Muscle layer of duodenum (tissue), 2 donors: ENCODE data around the gene SNAP47.
"Not testable (repeated sequence)": the region's sequence is repeated elsewhere in the genome, so short reads cannot be mapped to it uniquely, and the experiment has no call there.

Experiments
- H3K27ac ChIP-seq: one replicate; pipeline ENCODE4 v1.7.0; 2013; ENCODE audit warnings: mild to moderate bottlenecking, low read length
- H3K27me3 ChIP-seq: one replicate; pipeline ENCODE4 v1.7.0; 2013; ENCODE audit warnings: low read depth, mild to moderate bottlenecking, control low read depth, low read length
- H3K36me3 ChIP-seq, 2 donors: one replicate each; pipeline ENCODE4 v1.7.0; 2013; ENCODE audit warnings: low read length in 2 of 2, control low read depth in 1 of 2, mild to moderate bottlenecking in 1 of 2; ENCODE audit not compliant: insufficient read depth in 2 of 2, control insufficient read depth in 1 of 2
- H3K4me1 ChIP-seq, 2 donors: one replicate each; pipeline ENCODE4 v1.7.0; 2013; ENCODE audit warnings: low read length in 2 of 2, mild to moderate bottlenecking in 2 of 2, control low read depth in 1 of 2, moderate library complexity in 1 of 2; ENCODE audit not compliant: insufficient read depth in 2 of 2, control insufficient read depth in 1 of 2
- H3K4me3 ChIP-seq, 2 donors: one replicate each; pipeline ENCODE4 v1.7.0; 2013; ENCODE audit warnings: low read length in 2 of 2, low read depth in 1 of 2, mild to moderate bottlenecking in 1 of 2
- H3K9me3 ChIP-seq, 2 donors: one replicate each; pipeline ENCODE4 v1.7.0; 2013; ENCODE audit warnings: low read length in 2 of 2, control low read depth in 1 of 2, mild to moderate bottlenecking in 1 of 2; ENCODE audit not compliant: control insufficient read depth in 1 of 2
- donor health status: healthy.

Gene SNAP47

GRCh38 chr1:227734856-227735538 lies at the start of gene SNAP47, which contains the start of gene JMJD4:
TSS of gene SNAP47 (plus strand) at chr1:227735435. CDS start at chr1:227747737, 12,302 bp downstream.
TSS of gene JMJD4 (minus strand) at chr1:227735302. CDS start at chr1:227735273, 29 bp downstream.
- peak within 1 kb of the TSS; percentile 51 for H3K27ac ChIP-seq
- no peaks in the 10 kb centered on the region for H3K27me3 ChIP-seq
- H3K4me3 ChIP-seq, result peak within 1 kb of the TSS; percentile 89 to 90
- H3K9me3 ChIP-seq, result no peaks in the 10 kb centered on the region
- peaks cover 0 to 28% of the 10 kb centered on the region in 2 donors for H3K36me3 ChIP-seq
- H3K4me1 ChIP-seq, result peaks cover 8 to 38% of the 10 kb centered on the region in 2 donors

- H3K27ac ChIP-seq, result no peak overlapping the region
- H3K27me3 ChIP-seq, result no peaks in the 10 kb centered on the region
- no peaks in the 10 kb centered on the region for H3K36me3 ChIP-seq
- H3K9me3 ChIP-seq, result peaks cover 14 to 76% of the 10 kb centered on the region in 2 donors
- H3K4me1 ChIP-seq, result no peaks in the 10 kb centered on the region
- no peak overlapping the region for H3K4me3 ChIP-seq
Measured at GRCh38 chr1:227685807-227686206, 49.4 kb upstream of the SNAP47 start.

GRCh38 chr1:227697321-227697864 lies 37.8 kb upstream of the SNAP47 start:
- Histone ChIP-seq H3K36me3 (no peaks in the 10 kb centered on the region), H3K27ac (no peak overlapping the region), H3K4me1 (no peaks in the 10 kb centered on the region), H3K4me3 (no peak overlapping the region), H3K27me3 (no peaks in the 10 kb centered on the region), H3K9me3 (peaks cover 22 to 51% of the 10 kb centered on the region in 2 donors)

- H3K27ac ChIP-seq, H3K4me3 ChIP-seq, H3K4me1 ChIP-seq, H3K27me3 ChIP-seq, H3K36me3 ChIP-seq: not testable (repeated sequence)
- H3K9me3 ChIP-seq, result peaks cover 13 to 35% of the 10 kb centered on the region in 2 donors
Measured at GRCh38 chr1:227701631-227702030, 33.6 kb upstream of the SNAP47 start.

- Histone ChIP-seq H3K9me3 (peaks cover 3 to 15% of the 10 kb centered on the region in 2 donors), H3K27ac (no peak overlapping the region), H3K4me1 (no peaks in the 10 kb centered on the region), H3K27me3 (no peaks in the 10 kb centered on the region), H3K36me3 (no peaks in the 10 kb centered on the region), H3K4me3 (no peak overlapping the region)
Measured at GRCh38 chr1:227707846-227708245, 27.4 kb upstream of the SNAP47 start.

GRCh38 chr1:227709451-227709850 lies 25.8 kb upstream of the SNAP47 start:
- H3K27me3 ChIP-seq, result no peaks in the 10 kb centered on the region
- H3K27ac ChIP-seq, result no peak overlapping the region
- no peaks in the 10 kb centered on the region for H3K4me1 ChIP-seq
- H3K9me3 ChIP-seq, result peaks cover 3 to 22% of the 10 kb centered on the region in 2 donors
- no peaks in the 10 kb centered on the region for H3K36me3 ChIP-seq
- H3K4me3 ChIP-seq, result no peak overlapping the region

GRCh38 chr1:227710474-227710873 lies 24.8 kb upstream of the SNAP47 start:
- H3K9me3 ChIP-seq, result peaks cover 3 to 23% of the 10 kb centered on the region in 2 donors
- not testable (repeated sequence) for H3K4me1 ChIP-seq, H3K4me3 ChIP-seq, H3K27me3 ChIP-seq, H3K36me3 ChIP-seq, H3K27ac ChIP-seq

- Histone ChIP-seq H3K9me3 (peaks cover 3 to 24% of the 10 kb centered on the region in 2 donors), H3K4me3 (no peak overlapping the region), H3K27ac (no peak overlapping the region), H3K27me3 (no peaks in the 10 kb centered on the region), H3K4me1 (no peaks in the 10 kb centered on the region), H3K36me3 (no peaks in the 10 kb centered on the region)
Measured at GRCh38 chr1:227712648-227713047, 22.6 kb upstream of the SNAP47 start.

GRCh38 chr1:227718932-227719331 lies 16.3 kb upstream of the SNAP47 start:
- no peaks in the 10 kb centered on the region for H3K36me3 ChIP-seq
- H3K27ac ChIP-seq, result no peak overlapping the region
- no peaks in the 10 kb centered on the region for H3K4me1 ChIP-seq
- peaks cover 0 to 46% of the 10 kb centered on the region in 2 donors for H3K9me3 ChIP-seq
- no peaks in the 10 kb centered on the region for H3K27me3 ChIP-seq
- H3K4me3 ChIP-seq, result no peak overlapping the region

GRCh38 chr1:227723474-227723873 lies 11.8 kb upstream of the SNAP47 start:
- H3K27me3 ChIP-seq, result no peaks in the 10 kb centered on the region
- peaks cover 0 to 7% of the 10 kb centered on the region in 2 donors for H3K4me1 ChIP-seq
- H3K4me3 ChIP-seq, result no peak overlapping the region

GRCh38 chr1:227725046-227725445 lies 10.2 kb upstream of the SNAP47 start:
- Histone ChIP-seq H3K4me1 (peaks cover 0 to 20% of the 10 kb centered on the region in 2 donors), H3K9me3 (peaks cover 0 to 21% of the 10 kb centered on the region in 2 donors), H3K27ac (no peak overlapping the region), H3K36me3 (no peaks in the 10 kb centered on the region), H3K27me3 (no peaks in the 10 kb centered on the region), H3K4me3 (no peak overlapping the region)

More at GRCh38 chr1:227723474-227723873, 11.8 kb upstream of the SNAP47 start:
- Histone ChIP-seq H3K27ac (no peak overlapping the region), H3K9me3 (peaks cover 0 to 33% of the 10 kb centered on the region in 2 donors), H3K36me3 (no peaks in the 10 kb centered on the region)
